Activated CD4-positive, alpha-beta T cell treated with anti-CD3 and anti-CD28 coated beads for 48 hours (primary cell): Measurements from ENCODE around the gene GPX1.

Source experiments
- DNase-seq: peaks from one replicate; pipeline ENCODE4 v3.0.0-alpha.2; 2020

The GPX1 gene

GRCh38 chr3:49310677-49311076 lies 47.5 kb downstream of the GPX1 start:
- no peak for DNase-seq
